Measurements from ENCODE around the gene SPACA6.
A peak's percentile ranks its signal among the peaks of the same experiment; 100 is the strongest.
"Not testable (repeated sequence)": the region's sequence is repeated elsewhere in the genome, so short reads cannot be mapped to it uniquely, and the experiment has no call there.

The SPACA6 gene

DNA sequence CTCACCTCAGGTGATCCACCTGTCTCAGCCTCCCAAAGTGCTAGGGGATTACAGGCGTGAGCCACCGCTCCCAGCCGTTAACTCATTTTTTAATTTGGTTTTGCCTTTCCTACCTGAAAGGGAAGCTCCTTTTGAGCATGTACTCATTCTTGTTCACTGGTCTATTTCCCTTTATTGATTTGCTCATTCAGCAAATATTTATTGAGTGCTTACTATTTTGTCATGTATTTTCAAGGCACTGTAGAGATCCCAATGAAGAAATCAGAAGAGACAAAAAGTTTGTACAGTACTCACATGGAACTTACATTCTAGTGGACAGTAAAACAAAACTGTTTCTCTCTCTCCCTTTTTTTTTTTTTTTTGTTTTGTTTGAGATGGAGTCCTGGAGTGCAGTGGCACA is 13.8 kb downstream of the SPACA6 start:
- no peak for DNase-seq

DNA sequence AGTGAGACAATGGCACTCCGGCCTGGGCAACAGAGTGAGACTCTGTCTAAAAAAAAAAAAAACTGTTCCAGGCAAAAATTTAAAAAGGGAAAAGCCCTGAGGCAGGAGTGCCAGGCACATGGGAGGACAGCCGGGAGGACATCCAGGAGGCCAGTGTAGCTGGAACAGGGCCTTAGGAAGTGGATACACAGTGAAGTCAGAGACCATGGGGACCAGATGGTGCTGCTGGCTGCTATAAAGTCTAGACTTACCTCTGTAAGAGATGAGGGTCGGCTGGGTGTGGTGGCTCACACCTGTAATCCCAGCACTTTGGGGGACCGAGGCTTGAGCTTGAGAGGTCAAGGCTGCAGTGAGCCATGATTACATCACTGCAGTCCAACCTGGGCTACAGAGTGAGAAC is 15.7 kb downstream of the SPACA6 start:
- no peak for DNase-seq

DNA sequence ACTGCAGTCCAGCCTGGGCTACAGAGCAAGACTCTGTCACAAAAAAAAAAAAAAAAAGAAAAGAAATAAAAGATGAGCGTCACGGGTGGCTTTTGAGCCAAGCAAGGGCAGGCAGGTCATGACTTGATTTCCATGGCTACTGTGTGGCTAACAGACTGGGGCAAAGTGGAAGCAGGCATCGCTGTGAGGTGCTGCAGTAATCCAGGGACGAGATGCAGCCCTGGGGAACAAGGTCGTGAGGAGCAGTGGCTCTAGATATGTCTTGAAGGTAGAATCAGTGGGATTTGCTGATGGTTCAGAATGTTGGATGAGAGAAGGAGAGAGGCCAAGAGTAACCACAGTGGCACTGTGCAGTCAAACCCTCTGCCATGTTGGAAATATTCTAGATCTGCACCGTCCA is 16.4 kb downstream of the SPACA6 start:
- DNase-seq, result no peak

DNA sequence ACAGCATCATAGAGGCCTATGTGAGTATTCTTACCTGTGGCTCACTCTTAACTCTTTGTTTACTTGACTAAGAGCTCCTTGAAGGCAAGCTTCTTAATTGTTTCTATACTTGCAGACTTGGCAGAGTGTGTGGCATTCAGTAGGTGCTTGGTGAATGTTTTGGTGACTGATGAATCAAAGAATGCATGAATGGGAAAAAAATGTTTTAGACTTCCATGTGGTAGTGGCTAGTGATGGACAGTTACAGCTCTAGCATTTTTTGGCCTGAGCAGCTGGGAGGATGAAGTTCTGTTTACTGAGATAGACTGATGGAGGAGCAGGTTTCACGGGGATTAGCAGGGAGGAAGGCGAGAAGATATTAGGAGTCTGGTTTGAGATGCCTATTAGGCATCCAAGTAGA is 17.0 kb downstream of the SPACA6 start:
- no peak for DNase-seq

DNA sequence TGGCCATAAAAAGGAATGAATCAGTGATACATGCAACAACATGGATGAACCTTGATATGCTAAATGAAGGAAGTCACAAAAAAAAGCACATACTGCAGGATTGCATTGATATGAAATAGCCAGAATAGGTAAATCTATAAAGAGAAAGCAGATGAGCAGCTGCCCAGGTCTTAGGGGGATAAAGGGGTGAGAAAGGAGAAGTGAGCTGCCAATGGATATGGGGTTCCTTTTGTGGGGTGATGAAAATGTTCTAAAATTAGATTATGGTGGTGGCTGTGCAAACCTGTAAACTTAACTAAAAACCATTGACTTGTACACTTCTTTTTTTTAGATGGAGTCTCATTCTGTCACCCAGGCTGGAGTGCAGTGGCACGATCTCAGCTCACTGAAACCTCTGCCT is 18.6 kb downstream of the SPACA6 start:
- no peak for DNase-seq

DNA sequence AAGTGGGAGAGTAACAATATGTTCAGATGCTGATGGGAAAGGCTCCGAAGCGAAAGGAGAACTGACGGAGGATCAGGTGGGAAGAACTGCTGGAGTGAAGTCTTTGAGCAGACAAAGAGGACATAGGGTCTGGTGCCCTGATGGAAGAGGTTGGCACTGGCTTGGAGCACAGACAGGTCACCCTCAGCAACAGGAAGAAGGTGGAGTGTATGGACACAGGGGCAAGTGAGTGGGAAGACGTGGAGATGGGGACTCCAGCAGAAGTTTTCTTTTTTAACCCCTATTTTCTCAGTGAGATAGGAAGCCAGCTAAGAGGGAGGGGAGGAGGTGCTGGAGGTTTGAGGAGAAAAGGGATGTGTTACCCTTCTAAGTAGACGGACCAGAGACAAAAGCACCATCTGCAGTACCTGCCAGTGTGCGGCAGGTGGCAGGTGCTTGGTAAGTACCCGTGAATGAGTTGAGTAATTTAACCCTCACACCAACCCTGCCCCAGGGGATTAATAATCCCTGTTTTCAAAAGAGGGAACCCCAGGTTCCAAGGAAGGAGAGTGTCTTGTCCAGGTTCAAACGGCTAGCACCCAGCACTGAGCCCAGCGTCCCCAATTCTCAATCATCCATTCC is 19.4 kb downstream of the SPACA6 start:
- no peak for DNase-seq

DNA sequence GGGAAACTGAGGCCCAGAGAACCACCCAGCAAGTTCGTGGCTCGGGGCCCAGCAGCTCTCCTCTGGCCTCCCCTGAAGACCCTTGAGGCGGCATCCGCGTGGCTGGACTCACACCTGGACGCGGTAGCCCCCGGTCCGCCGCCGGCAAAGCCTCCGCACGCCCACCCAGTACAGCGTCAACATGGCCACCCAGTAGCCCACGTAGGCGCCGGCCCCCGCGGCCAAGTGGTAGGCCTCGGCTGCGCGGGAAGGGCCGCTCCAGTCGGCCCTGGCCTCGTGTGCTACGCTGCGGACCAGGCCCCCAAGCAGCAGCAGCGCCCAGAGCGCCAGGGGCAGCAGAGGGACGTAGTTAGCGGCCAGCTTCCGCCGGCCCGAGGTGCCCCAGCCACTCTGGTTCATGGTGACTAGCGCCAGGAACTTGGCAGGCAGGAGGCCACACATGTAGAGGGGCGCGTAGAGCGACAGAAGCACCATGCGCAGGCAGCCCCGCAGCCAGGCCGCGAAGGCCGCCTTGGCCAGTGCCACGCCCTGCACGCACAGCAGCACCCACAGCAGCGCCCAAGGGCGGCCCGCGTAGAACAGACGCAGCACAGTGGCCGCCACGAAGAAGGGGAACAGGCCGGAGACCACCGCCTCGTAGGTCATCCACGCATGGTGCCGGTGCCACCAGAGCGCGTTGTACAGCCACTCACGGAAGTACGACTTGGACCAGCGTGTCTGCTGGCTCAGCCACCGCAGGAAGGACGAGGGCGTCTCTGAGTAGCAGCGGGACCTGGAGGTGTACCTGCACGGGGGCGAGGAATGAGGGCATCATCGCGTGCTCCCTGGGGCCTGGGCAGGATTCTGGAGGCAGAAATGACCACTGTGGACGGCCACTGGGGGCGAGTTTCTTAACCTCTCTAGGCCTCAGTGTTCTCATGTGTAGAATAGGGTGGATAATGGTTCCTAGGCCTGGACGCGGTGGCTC is 20.5 kb downstream of the SPACA6 start:
- DNase-seq, result no peak

DNA sequence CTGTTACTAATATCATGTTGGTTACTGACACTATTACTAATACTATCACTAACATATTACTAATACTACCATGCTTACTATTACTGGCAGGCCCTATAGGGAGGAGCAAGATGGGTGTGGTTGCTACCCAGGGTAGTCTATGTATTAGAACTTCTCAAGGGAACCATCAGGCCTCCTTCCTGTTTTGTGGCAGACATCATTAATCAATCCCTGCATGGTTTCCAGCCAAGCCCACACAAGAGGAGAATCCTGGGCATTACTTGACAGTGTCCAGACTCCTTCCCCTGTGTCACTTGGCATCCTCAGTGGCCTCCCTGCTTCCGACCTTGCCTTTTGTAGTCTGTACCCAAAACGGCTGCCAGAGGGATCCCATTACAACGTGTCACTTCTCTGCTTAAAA is 21.7 kb downstream of the SPACA6 start:
- DNase-seq, result no peak

DNA sequence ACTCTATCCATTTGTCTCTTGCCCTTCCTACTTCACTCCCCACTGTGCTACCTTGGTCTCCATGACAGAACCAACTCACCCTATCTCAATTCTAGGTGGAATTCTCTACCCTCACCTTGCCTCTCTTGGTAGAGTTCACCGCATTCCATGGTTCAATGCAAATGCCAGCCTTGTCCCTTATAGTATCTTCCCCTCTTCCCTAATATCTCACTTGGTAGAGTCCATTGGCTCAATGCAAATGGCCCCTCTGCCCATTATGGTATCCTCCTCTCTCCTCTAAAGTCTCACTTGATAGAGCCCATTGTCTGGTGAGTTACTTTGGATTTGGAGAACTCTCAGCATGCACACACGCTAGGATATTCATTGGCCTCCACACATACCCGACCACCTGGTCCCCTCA is 22.7 kb downstream of the SPACA6 start:
- DNase-seq, result no peak

DNA sequence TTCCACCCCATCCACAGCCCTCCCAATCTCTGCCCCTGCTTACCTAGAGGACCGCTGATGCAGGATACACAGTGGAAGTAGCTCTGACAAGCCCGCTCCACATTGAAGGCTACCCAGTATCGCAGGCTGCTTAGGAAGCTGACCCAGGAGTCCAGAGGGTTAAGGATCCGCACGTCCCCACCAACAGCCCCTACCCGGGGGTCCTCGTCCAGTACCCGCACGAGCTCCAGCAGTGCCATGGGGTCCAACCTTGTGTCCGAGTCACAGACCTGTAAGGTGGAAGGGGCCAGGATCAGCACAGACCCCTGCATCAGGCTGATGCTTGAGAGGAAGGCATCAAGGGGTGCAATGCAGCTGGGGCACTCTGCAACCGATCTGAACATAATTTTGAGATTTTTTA is 23.8 kb downstream of the SPACA6 start:
- no peak for DNase-seq

DNA sequence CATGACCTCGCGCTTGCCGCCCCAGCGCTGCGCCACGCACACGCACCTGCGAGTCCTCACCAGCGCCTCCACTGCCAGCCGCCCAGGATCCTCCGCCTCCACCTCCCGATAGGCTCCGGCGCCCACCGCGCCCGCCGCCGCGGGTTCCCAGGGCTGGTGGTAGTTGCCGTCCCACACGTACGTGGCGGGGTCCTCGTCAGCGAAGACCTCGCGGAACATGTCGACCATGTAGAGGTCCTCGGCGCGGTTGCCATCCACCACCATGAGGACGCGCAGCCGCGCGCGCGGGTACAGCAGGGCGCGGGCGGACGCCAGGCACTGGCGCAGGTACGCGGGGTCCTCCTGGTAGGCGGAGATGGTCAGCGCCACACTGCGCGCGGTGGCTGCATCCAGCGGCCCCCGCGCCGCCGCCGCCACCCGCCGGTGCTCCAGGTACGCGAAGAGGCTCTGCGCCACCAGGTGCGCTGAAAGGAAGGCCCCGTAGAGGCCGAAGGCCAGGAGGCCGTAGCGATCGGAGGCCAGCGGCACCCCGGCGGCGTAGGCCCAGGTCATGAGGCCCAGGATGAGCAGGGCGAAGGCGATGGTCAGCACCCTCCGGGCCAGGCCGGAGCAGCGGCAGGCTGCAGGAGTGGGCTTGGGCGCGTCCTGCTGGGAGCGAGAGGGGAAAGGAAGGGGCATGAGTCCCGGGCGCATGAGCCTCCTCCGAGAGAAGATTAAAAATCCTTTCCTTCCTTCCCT is 26.3 kb downstream of the SPACA6 start:
- DNase-seq, result no peak

DNA sequence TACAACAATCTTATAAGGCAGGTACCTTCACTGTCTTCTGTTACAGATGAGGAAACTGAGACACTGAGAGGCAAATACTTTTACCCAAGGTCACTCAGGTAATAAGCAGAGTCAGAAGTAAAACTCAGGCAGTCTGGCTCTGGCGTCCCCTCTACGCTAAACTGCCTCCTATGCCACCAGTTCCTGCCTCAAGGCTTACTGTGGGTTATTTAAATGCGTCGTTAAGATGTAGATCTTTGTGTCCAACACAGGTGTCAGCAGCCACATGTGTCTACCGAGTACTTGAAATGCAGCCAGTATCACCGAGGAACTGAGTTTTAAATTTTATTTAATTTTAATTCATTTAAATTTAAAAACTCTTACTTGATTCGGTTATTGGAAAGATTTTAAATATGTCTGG is 28.8 kb downstream of the SPACA6 start:
- DNase-seq, result no peak

DNA sequence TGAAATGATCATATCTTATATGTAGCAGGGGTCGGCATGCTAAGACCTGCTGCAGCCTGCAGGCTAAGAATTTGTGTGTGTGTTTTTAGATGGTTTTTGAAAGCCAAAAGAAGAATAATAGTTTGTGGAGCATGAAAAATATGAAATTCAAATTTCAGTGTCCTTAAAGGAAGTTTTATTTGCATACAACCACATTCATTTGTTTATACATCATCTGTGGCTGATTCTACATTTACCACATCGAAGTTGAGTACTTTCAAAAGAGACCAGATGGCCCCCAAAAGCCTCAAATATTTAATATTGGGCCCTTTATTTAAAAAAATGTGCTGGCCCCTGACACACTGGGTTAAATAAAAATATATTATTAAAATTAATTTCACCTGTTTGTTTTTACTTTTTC is 29.4 kb downstream of the SPACA6 start:
- no peak for DNase-seq

DNA sequence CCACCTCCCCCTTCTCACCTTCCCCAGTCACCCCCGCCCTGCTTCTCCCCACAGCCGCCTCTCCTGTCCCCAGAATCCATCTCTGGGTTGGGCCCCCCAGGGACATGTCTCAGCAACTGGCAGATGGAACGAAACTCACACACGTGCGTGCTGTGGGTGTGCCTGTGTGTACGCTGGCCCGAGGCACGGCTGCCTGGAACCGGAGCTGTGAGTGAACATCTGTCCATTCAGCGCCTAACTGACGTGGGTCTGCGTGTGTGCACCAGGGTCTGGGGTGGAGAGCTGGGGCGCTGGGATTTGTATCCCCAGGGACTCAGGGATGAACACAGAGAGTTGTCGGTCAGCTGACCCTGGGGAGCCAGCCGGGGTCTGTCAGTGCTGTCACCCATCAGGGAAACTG is 31.4 kb downstream of the SPACA6 start:
- DNase-seq, result no peak

DNA sequence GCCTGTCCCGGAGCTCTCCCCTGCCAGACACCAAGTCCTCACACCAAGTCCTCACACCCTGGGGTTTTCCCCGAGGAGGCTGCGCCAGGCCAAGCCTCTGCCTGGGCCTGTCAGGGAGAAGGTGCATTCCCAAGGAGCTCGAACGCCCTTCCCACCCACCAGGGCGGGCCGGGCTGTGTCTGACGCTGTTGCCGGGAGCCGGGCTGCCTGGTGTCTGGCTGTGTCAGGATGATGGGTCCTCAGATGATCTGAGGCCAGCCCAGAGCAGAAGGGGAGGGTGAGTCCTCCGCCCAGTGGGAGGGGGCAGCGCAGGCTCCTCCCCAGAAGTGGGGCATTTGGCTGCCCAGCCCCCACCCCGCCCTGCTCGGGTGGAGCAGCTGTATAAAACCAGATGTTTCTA is 32.9 kb downstream of the SPACA6 start:
- no peak for DNase-seq

DNA sequence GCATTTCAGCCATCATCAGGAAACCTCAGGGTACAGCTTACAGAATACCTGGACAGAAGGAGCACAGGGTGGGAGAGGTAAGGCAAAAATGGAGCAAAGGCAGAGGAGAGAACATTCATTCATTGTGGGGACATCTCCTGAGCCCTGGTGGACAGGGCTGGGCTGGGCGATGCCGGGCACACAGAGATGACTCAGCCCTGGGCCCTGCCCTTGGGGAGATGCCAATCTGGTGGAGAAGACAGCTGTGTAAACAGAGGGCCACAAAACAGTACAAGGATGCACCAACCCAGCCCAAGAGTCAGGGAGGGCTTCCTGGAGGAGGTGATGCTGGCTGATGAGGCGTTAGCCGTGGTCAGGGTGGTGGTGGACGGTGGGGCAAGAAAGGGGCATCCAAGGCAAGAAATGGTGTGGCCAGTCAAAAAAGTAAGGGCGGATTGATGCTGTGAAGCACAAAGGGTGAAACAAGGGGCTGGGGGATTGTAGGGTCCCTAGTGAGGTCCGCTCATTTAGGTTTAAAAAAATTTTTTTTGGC is 34.3 kb downstream of the SPACA6 start:
- DNase-seq, result no peak

DNA sequence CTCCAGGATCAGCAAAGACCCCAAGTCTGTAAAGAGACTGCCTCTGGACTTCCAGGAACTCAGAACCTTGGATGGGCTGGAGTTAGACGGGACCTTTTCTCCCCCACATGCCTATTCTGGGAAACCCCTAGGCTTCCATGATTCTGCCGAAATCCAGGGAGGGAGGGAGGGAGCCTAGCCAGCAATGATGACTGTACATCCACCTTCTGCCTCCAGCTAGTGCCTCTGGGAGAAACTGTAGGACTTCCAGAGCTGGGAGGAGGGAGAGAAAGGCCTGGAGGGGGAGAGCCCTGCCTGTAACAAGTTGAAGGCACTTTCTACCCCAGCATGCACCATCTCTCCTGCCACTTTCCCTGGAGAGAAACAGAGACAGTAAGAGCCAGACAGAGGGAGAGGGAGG is 36.7 kb downstream of the SPACA6 start:
- DNase-seq, result no peak

DNA sequence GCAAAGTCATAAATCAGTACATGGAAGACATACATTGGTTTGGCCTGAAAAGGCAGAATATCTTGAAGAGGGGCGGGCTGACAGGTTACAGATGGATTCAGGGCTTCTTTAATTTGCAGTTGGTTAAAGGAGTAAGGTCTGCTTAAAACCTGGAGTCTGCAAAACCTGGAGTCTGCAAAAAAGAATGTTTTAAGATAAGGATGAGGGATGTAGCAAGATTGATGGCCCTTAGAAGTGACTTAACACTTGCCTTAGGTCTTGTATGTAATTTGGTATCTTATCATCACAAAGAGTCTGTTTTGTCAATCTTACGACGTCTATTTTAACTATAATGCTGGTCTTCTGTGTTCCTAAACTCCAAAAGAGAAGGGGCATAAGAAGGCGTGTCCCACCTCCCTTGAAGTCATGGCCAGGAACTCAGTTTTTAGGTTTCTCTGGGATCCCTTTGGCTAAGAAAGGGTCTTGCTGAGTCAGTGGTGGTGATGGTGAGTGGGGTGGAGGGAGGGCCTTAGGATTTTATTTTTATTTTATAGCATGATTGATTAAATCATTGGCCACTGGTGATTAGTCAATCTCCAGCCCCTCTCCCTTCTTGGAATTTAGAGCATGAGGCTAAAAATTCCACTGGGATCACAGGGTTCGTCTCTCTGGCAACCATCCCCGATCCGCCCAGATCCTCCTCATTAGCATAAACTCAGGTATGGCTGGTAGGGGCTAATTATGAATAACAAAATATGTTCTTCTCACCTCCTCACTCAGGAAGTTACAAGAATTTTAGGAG is 40.8 kb downstream of the SPACA6 start:
- no peak for DNase-seq

DNA sequence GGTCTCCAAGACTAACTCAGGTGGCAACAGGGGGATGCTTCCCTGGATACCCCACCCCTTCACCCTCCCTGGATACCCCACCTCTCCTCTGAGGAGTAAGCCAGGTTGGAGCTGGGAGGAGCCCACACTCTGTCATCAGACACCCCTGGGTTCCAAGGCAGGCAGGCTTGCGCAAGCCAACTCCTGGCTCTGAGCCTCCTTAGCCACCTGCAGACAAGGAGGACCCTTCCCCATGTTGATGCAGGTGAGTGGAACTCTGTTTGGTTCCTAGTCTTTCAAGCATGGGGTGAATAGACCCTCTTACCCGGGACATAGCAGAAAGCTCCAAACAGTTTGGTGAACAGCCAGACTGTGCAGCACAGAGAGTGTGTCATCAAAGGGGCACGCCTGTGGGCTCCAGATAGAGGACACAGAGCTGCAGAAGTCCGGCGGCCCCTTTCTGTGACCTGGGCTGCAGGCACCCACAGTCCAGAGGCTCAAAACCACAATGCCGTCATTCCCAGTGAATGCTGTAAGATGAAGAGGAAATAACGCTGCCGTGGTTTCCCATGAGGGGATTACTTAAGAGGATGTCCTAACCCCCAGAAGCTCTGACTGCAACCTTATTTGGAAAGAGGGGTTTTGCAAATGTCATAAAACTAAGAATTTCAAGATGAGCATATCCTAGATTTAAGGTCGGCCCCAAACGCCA is 42.8 kb downstream of the SPACA6 start:
- DNase-seq, result peak; percentile 22

DNA sequence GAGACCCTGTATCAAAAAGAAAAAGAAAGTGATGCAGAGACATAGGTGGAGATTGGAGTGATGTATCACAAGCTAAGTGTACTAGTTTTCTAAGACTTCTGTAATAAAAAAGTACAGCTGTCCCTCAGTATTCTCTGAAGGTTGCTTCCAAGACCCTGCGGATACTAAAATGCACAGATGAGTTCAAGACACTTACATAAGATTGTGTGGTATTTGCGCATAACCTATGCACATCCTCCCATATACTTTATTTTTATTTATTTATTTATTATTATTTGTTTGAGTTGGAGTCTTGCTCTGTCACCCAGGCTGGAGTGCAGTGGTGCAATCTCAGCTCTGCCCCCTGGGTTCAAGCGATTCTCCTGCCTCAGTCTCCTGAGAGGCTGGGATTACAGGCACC is 44.3 kb downstream of the SPACA6 start:
- no peak for DNase-seq

DNA sequence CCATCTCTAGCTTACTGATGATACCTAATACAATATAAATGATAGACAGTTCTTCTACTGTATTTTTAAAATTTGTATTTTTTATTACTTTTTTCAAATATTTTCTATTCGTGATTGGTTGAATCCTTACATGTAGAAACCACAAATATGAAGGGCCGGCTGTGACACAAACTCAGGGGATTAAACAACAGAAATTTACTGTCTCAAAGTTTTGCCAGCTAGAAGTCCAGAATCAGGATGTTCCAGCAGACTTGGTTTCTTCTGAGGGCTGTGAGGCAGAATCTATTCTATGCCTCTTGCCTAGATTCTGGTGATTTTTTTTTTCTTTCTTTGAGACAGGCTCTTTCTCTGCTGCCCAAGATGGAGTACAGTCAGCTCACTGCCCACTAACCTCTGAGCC is 44.8 kb downstream of the SPACA6 start:
- no peak for DNase-seq

DNA sequence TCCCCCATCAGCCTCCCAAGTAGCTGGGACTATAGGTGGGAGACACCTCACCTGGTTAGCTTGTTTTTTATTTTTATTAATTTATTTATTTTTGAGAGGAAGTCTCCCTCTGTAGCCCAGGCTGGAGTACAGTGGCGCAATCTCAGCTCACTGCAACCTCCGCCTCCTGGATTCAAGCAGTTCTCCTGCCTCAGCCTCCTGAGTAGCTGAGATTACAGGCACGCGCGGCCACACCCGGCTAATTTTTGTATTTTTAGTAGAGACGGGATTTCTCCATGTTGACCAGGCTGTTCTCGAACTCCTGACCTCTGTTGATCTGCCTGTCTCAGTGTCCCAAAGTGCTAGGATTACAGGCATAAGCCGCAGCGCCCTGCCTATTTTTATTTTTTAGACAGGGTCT is 45.4 kb downstream of the SPACA6 start:
- DNase-seq, result not testable (repeated sequence)
